GM19324 (cell line): ENCODE results near the gene DRGX.

Experiments
- ATAC-seq: cut with Tn5 transposase; IDR thresholded peaks from one replicate; pipeline ENCODE4 v1.9.1; 2021; ENCODE audit warnings: mild to moderate bottlenecking, moderate library complexity; ENCODE audit not compliant: unreplicated experiment, low FRiP score

The DRGX gene

DNA sequence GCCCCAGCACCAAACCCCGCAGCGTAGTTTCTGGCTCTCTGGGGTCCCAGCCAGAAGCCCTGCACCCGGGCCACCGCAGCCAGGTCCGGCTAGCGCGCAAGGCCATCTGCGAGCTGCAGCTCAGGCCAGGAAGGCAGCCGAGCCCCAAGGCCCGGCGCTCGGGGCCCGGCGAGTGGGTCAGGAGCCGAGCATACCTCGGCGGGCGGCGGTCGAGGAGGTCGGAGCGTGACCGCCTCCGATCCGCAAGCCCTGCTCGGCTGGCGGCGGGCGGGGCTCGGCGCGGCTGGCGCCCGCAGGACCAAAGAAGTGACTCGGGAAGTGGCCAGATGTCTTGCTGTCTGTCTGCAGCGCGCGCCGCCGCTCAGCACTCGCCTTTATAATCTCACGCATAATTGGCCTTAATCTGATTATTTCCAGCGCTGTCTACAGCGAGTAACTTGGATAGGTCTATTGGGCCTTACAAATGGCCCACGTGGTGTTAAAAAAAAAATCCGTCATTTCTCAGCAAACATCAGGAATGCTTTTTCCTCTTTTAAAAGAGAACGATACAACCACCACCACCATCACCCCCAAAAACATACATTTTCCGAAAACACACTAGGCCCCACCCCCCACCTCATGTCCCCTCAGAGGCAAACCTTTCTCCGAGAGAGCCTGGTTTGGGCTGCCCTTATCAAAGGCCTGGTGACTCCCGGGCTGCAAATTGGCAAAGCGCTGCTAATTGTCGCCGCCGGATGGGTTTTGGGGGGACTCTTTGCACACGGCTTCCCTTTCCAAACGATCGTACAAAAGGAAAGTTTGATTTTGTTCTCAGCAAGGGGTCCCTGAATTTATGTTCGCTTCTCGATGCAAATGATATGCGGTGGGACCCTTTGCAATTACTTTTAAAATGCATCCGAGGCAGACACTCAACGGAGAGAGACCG lies at the start of gene DRGX:
TSS of gene DRGX (minus strand) at position 349 of the 925 bp plus-strand sequence. CDS start 649 bp downstream, outside the sequence.
- ATAC-seq = no peak

DNA sequence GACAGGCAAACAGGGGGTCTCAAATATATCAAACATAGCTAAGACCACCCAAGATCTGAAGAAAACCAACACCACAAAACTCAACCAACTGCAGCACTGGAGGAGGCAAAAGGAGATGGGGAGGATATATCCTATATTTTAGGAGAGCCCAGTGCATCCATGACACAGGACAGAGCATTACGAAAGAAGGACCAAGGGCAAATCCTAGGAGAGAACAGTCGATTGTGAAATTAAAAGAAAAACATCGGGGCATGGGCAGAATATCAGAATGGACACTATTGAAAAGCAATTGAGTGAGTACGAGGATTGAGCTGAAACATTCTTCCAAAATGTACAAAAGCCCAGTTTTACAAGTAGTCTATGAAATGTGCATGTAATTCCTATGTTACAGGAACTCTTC lies 48.5 kb upstream of the DRGX start:
- ATAC-seq = no peak

DNA sequence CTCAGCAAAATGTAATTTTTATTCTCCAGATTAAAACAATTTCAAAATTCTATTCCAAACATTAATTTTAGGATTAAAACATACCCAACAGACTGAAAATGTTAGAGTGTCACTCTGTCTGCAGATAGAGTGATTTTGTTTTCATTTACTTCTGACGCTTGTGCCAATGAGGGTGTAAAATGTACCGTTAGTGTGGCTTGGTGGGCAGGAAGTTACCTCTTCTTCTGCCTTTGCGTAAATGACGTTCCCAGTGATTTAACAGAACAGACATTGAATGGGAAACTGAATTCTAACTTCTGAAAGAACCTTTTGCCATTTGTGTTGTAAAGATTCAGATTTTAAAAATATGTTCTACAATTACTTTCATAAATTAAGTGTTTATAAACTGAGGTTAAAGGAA lies 47.0 kb upstream of the DRGX start:
- no peak for ATAC-seq

DNA sequence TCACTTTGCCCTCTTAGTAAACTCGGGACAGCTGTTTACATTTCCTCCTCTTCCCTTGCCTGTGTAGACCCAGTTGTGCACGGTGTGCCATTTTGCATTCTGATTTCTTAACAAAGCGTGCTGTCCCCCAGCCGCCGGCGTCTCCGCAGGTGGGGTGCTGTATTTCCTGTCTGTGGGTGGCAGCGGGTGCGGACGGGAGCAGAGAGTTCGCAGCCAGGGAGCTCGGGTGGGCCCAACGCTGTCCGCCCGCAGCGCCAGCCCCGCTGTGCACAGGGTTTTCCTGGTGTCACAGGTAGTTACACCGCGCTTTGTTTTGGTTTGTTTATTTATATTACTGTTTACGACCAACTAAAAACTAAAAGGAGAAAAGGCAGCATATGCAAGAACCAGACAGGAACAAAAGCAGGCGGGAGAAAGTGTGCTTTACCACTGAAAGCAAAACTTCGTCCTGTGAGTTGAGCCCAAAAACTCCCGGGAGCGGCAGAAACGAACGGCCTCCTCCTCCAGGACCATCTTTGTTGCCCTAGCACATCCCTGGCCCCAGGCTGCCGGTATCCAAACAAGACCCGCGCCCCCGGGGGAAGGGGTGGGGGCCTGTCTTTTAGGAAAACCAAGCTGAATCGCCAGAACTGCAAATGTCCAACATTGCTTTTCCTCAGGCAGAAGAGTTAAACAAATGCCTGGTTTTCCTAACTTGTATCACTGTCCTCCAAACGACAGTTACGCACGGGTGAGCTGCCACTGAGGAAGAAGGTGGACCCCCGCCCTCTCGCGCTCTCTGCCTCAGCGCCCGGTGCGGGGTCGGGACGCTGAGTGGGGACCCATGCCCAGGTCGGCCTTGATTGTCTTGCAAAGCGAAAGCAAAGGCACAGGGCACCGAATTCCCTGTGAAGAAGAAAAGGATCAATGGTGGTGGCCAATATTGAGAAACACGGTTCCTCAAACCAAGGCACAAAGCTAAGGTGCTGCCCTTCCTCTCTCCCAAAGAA lies 45.9 kb upstream of the DRGX start:
- ATAC-seq = no peak

DNA sequence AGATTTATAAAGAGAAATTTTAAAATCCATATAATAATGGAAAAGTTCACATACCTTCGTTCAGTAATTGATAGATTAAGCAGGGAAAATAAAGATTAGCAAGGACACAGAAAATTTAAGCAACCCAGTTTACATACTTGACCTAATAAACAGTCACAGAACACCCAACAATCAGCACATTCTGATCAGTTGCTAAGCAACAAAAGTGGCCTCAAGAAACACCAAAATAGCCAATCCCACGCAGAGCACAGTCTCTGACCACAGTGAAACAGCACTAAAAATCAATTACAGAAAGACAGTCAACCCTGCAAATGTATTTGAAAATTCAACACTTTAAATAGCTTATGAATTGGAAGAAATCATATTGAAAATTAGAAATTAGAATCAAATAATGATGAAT lies 39.3 kb upstream of the DRGX start:
- ATAC-seq = no peak

DNA sequence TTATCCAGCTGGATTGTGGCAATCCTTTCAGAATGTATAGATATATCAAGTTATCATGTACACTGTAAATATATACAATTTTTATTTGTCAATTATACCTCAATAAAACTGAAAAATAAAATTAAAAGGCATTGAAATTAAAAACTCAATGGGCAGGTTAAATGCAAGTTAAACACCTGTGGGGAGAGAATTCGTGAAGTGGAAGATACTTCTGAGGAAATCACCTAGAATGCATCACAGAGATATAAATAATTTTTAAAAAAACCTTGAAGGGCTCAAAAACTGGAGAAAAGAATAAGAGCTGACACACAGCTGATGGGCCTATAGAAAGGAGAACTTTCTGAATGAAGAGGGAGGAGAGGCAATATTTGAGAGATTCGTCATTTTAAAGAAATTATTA lies 37.2 kb upstream of the DRGX start:
- no peak for ATAC-seq

DNA sequence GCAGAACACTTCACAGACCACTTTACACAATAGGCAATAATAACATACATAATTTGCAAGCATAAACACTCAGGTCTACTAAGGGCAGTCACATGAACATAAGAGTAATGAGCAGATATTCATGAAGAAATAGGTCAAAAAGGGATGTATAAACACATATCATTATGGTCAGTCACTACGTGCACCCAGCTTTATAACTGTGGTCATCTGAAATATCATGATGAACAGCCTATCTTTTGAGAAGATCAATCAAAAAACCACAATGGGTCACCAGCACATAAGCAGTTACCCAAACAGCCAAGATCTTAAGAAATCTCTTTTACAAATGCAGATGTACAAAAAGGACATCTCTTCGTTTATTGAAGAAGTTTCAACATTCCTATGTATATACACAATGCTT lies 35.5 kb upstream of the DRGX start:
- ATAC-seq = no peak

DNA sequence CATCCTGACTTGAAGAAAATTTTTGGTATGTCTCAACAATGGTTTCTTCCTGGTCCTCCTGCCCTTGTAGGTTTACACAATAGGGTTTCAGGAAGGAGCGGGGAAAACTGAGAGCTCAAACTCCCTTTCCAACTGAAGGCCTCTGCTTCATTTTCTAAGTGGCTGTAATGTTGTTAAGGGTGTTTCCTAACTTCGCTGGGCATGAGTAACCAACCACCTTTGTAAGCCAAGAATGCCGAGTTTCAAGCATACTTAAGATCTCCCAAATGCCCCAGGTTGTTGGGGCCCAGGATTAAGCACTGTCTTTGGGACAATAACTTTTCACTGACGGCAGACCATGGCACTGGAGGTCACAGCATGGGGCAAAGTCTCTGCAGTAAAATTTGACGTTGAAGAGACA lies 33.6 kb upstream of the DRGX start:
- no peak for ATAC-seq

DNA sequence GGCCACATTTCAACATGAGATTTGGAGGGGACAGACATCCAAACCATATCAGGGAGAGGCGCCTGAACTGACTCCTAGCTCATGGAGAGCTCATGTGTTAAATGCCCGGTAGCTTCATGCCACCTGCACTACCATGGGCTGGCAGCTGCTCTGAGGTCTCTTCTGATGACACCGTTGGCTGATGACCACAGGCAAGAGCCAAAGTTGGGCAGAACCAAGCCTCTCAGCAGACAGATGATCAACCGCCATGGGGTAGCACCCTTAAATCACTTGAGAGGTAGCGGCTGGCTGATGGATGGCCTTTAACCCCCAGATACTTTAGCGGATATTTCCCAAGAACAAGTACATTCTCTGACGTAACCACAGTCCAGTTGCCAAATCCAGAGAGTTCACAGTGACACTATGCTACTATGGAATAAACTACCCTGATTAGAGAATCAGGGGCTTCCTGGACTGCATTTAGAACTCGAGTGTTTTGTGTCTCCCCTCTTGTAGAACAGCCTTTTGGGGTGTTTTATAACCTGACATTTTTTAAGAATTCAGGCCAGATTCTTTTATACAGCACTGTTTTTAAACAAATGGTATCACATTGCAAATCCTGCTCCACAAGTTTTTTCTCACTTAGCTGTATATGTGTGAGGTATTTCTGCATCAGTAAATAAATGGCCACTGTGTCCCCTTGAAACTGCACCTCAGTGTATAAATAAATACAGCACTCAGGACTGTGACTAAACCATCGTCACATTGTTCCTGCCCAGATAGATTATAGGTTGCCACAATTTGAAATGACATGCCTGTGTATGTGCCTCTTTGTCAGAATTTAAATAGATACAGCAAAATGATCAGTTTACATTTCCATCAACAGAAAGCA lies 30.8 kb upstream of the DRGX start:
- no peak for ATAC-seq

DNA sequence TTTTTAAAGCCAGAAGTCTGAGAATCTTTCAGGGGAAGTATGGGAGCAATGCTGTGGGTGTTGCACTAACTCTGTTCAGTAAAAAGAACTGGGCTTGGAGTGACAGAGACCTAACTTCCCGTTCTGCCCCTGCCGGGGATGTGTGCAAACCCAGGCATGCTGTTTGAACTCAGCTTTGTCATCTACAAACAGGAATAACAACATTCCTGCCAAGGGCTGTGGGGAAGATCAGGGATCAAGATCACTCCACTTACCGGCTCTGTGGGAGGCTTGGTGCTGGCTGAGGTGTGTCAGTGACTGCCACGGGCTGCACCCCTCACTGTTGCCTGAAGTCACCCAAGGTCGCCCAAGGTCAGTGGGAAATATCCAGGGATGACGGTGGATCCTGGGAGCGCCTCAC lies 23.1 kb upstream of the DRGX start:
- no peak for ATAC-seq

DNA sequence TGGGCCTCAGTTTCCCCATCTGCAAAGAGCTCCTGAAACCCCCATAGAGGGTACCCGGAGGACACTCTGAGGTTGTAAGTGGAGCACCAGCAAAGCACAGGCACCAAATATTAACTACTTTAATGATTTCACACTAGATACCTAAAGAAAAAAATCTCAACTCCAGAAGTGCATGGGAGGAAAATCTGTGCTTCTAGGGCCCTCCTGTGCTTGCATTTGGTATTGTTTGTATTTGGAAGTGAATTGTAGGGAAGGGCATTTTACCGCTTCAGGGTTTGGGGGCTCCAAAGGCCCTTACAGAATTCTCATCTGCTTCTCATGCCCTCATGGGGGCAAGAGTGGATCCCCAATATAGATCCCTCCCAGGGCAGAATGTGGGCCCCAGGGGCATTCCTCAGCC lies 22.4 kb upstream of the DRGX start:
- no peak for ATAC-seq

DNA sequence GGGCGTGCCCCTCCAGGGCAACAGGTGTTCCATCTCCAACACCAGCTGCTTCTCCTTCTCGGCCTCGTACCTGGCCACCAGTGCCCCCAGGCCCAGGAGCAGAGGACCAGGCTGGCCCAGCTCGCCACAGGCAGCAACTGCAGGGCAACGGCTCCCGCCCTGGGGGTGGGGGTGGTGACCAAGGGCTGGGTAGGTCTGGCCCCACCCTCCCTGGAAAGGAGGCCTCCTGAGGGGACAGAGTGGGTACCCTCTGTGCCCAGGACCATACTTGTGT lies 22.1 kb upstream of the DRGX start:
- no peak for ATAC-seq

DNA sequence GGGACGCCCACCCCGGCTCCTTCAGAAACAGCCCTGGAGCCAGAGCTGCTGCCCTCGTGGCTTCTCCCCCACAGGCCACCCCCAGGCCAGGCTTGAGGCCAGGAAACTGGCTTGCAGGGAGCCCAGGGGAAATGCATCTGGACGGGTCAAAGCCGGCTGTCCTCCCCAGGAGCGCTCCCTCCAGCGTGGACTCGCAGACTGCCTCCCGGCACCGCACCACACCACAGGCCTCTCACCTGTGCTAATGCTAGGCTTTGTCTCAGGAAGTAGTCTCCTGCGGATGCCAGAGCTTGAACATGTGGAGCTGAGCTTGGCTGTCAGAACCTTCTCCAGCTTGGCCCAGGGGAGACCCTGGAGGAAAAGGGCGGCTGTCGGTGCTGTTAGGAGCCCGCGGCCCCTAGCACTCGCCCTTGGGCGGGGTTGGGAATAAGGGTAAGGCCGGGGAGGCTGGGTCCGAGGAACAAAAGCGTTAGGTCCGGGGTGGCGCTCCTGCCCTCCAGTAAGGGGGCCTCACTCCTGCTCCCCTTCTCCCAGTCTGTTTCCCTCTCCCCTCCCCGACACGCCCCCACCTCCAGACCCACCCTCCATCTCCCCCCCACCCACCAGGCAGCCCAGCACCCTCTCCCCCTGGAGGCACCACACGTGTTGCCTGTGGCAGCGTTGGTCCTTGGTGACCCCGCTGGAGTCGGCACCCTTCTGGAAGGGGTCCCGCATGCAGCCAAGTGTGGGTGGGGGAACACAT lies 21.6 kb upstream of the DRGX start:
- no peak for ATAC-seq

DNA sequence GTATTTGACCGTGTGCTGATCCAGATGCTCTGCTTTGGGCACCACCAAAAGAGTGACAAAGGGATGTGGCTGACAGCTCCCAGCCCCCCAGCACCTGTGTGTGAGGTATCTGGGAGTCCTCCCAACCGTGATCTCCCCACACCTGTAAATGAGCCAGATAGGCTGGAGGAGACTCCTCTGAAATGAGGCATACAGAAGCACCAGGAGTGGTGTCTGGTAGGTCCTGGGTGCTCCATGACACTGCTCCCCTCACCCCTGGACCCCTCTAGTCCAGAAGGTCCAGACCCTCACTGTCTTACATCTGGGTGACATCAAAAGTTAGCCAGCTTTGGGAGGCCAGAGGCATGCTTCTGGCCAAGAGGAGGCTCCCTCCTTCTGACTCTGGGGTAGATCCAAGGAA lies 20.0 kb upstream of the DRGX start:
- ATAC-seq = no peak

DNA sequence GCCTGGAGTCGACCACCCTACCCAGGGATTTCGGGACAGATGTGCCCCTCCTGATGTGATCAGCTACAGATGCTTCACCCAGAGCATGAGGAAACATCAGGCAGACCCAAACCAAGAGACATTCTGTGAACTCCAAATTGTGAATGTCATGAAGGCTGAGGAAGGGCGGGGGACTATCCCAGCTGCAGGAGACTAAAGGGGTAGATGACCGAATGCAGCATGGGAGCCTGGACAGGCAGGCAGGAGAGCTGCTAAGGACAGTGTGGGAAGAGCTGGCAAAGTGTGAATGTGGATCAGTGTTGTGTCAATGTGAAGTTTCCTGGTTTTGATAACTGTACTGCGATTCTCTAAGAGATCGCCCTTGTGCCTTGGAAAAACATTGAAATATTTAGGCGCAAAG lies 19.2 kb upstream of the DRGX start:
- ATAC-seq = no peak

DNA sequence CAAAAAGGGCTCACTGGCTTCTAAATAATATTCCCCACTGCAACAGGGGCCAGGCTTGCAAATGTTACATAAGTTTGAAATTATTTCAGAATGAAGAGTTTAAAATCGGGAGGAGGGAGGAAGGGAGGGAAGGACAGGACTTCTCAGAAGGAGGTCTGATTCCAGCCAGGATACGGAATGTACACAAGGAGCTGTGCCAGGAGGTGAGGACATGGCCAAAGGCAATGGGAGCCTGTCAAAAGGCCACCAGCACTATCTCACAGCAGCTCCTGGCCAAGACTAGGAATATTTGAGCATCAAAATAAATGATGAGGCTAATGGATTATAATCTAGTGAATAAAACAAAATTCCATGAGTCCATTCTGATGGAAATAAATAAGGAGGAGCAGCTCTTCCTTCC lies 18.6 kb upstream of the DRGX start:
- ATAC-seq = no peak

DNA sequence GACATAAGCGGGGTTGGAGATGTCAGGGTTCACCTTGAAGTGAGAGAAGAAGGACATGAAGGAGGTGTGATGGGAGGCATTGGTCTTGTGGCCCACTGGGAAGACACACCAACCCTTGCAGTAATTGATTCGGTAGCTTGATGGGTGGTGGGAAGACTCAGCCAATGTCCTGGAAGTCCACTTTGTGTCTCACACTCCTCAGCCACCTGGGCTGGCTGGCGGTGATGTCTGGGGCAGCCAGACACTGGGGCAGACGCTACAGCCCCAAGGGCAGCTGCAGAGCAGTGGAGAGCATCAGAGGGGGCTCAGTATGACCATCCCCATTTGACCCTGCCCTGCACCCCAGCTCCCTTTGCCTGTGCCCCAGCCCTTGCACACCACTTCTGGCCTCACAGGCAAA lies 16.7 kb upstream of the DRGX start:
- no peak for ATAC-seq

DNA sequence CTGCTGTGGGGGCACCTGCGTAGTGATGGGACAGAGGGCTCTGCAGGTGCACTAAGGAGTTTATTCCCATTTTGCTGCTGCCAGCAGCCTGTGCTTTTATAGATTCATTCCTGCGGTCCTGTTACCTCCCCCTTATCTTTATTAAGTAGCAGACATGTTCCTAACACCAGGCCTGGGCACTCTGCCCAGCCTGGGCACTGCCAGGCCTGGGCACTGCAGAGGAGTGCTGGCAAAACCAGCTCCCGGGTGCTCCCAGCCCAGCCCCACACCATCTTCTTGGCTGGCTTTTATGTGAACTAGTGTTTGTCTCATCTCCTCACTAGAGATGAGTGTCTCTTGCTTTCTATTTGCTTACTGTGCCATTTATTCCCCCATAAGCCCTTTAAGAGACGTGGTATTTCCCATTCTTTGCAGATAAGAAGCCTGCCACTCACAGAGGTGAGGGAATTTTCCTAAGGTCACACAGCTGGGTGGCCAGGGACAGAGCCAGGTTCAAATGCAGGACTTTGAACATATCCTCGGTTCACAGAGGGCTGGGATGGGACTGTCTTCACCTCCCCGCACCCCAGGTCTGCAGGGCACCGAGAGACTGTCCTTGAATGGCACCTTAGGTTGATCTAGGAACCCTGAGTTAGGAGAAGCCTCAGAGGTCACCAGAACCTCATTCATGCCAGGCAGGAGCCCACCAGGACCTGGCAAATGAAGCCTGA lies 14.6 kb upstream of the DRGX start:
- ATAC-seq = no peak

DNA sequence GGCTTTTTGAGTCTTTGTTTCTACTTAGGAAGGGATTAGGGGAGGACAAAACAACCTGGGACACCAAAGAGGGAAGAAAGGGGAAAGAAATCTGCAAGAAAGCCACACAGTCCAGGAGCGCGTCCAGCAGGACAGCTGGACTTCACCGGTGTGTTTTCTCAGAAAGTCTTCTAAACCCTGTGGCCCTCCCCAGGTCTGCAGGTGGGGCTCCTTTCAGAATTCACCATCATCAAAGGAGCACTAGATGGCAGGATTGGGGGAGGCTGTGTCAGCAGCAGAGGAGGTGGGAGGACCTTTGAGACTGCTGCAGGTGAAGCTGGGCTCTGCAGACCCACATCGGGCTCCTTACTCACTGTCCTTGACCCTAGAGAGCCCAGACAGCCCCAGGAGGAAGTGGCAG lies 13.9 kb upstream of the DRGX start:
- no peak for ATAC-seq
